HFF-Myc (cell line): ENCODE measurements around the gene API5.

Experiments used
- DNase-seq: peaks from one replicate; pipeline ENCODE4 v3.0.0-alpha.2; 2011; ENCODE audit warnings: low read depth; ENCODE audit errors: extremely low read depth
- H3K4me3 ChIP-seq: replicated peaks from 2 replicates; pipeline ENCODE4 v1.5.1; 2011; ENCODE audit warnings: low read depth, mild to moderate bottlenecking, control low read depth, low read length
- CTCF ChIP-seq: IDR thresholded peaks from 2 replicates; pipeline ENCODE4 v1.5.1; 2012; ENCODE audit warnings: mild to moderate bottlenecking, low read depth, low read length, control low read depth; ENCODE audit errors: missing control alignments

Gene API5

GRCh38 chr11:43376594-43376993, 64.8 kb downstream of the API5 start:
- DNase-seq = peak; percentile 22
- TF ChIP-seq CTCF = no peak

GRCh38 chr11:43377389-43377788, 65.6 kb downstream of the API5 start:
- TF ChIP-seq CTCF = no peak
- DNase-seq = no peak
- no peak overlapping the region for H3K4me3 ChIP-seq

More at GRCh38 chr11:43376594-43376993, 64.8 kb downstream of the API5 start:
- no peak overlapping the region for H3K4me3 ChIP-seq

- DNase-seq = no peak
- no peak for TF ChIP-seq CTCF
- H3K4me3 ChIP-seq = no peak overlapping the region
Measured at GRCh38 chr11:43378897-43379296, 67.1 kb downstream of the API5 start.

GRCh38 chr11:43381802-43382201, 70.0 kb downstream of the API5 start:
- no peak for TF ChIP-seq CTCF

GRCh38 chr11:43382614-43383013, 70.8 kb downstream of the API5 start:
- DNase-seq = no peak
- no peak overlapping the region for H3K4me3 ChIP-seq
- TF ChIP-seq CTCF = no peak

More at GRCh38 chr11:43381802-43382201, 70.0 kb downstream of the API5 start:
- H3K4me3 ChIP-seq = no peak overlapping the region
- no peak for DNase-seq

- H3K4me3 ChIP-seq = no peak overlapping the region
- no peak for DNase-seq
- no peak for TF ChIP-seq CTCF
Measured at GRCh38 chr11:43384393-43384792, 72.6 kb downstream of the API5 start.

- H3K4me3 ChIP-seq = no peak overlapping the region
- no peak for DNase-seq
- TF ChIP-seq CTCF = no peak
Measured at GRCh38 chr11:43392713-43393112, 80.9 kb downstream of the API5 start.
